BLaER1 (cell line): Measurements from ENCODE around the gene RNF152.
A peak's percentile ranks its signal among the peaks of the same experiment; 100 is the strongest.

Experiments
- H3K27ac ChIP-seq: shearing (Covaris generic); formaldehyde crosslinking; 2 replicates; pipeline ENCODE4 v1.8.1; 2022
- H3K27me3 ChIP-seq: shearing (Covaris generic); formaldehyde crosslinking; 2 replicates; pipeline ENCODE4 v1.8.1; 2022
- H3K36me3 ChIP-seq: shearing (Covaris generic); formaldehyde crosslinking; 2 replicates; pipeline ENCODE4 v1.8.1; 2022
- H3K4me1 ChIP-seq: shearing (Covaris generic); formaldehyde crosslinking; 2 replicates; pipeline ENCODE4 v1.8.1; 2022
- H3K4me2 ChIP-seq: shearing (Covaris generic); formaldehyde crosslinking; 2 replicates; pipeline ENCODE4 v1.8.1; 2022
- H3K4me3 ChIP-seq: shearing (Covaris generic); formaldehyde crosslinking; 2 replicates; pipeline ENCODE4 v1.8.1; 2022
- H3K9ac ChIP-seq: shearing (Covaris generic); formaldehyde crosslinking; 2 replicates; pipeline ENCODE4 v1.8.1; 2022
- H3K9me3 ChIP-seq: shearing (Covaris generic); formaldehyde crosslinking; 2 replicates; pipeline ENCODE4 v1.8.1; 2022
- H4K20me1 ChIP-seq: shearing (Covaris generic); formaldehyde crosslinking; 2 replicates; pipeline ENCODE4 v1.8.1; 2022
- Cebpa-rat ChIP-seq: shearing (Covaris generic); IDR thresholded peaks from 2 replicates; pipeline ENCODE4 v1.8.1; 2022

The RNF152 gene

GRCh38 chr18:61825386-61825785 lies 67.4 kb downstream of the RNF152 start:
- H3K4me3 ChIP-seq = no peak overlapping the region
- H4K20me1 ChIP-seq = no peaks in the 10 kb centered on the region
- H3K36me3 ChIP-seq = no peaks in the 10 kb centered on the region
- H3K4me2 ChIP-seq = peak overlapping the region; percentile 61
- no peak overlapping the region for H3K9ac ChIP-seq
- peaks cover 43% of the 10 kb centered on the region for H3K4me1 ChIP-seq
- H3K27ac ChIP-seq = no peak overlapping the region
- no peaks in the 10 kb centered on the region for H3K9me3 ChIP-seq
- H3K27me3 ChIP-seq = peaks cover 4% of the 10 kb centered on the region
- TF ChIP-seq Cebpa-rat = no peak

DNA sequence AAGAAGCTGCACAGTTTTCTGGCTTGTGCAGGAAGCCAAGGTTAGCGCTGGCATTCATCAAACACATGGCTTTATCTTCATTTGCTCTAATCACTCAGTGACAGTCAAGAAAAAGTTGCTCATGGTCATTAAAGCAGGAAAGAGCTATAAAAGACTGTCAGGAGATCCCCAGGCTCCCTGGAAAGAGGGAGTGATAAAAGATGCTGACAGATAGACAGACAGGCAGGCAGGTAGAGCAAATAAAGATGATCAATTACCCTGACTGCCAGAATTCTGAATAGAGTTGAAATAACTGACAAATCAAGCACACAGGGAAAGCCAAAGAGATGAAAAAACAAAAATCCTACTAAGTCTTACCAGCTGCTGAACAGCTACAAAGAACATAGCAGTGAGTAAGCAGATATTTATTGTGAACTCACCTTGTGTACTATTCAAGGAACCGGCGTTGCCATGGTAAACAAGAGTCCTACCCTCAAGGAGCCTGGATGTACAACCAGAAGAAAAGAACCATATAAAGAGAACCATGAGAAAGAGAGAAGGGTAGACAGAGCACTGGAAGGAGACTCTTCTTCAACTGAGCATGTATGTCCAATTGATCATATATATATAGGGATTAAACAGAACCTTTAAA lies 68.0 kb downstream of the RNF152 start:
- peak overlapping the region; percentile 61 for H3K4me2 ChIP-seq
- H3K27ac ChIP-seq = no peak overlapping the region
- no peaks in the 10 kb centered on the region for H3K9me3 ChIP-seq
- no peak overlapping the region for H3K4me3 ChIP-seq
- no peaks in the 10 kb centered on the region for H3K36me3 ChIP-seq
- H3K9ac ChIP-seq = no peak overlapping the region
- no peaks in the 10 kb centered on the region; the same call in 1 of the 2 replicates for H3K27me3 ChIP-seq
- no peak for TF ChIP-seq Cebpa-rat
- peaks cover 43% of the 10 kb centered on the region for H3K4me1 ChIP-seq
- no peaks in the 10 kb centered on the region for H4K20me1 ChIP-seq

- Histone ChIP-seq H3K27me3 (no peaks in the 10 kb centered on the region), H4K20me1 (no peaks in the 10 kb centered on the region), H3K9ac (no peak overlapping the region), H3K4me1 (peaks cover 43% of the 10 kb centered on the region), H3K4me3 (no peak overlapping the region), H3K4me2 (no peak overlapping the region), H3K27ac (no peak overlapping the region), H3K9me3 (no peaks in the 10 kb centered on the region), H3K36me3 (no peaks in the 10 kb centered on the region)
- no peak for TF ChIP-seq Cebpa-rat
Observed at GRCh38 chr18:61823595-61823994, 69.2 kb downstream of the RNF152 start.

GRCh38 chr18:61822879-61823278 lies 69.9 kb downstream of the RNF152 start:
- Histone ChIP-seq H3K27ac (no peak overlapping the region), H4K20me1 (no peaks in the 10 kb centered on the region), H3K4me2 (no peak overlapping the region), H3K9ac (no peak overlapping the region), H3K36me3 (no peaks in the 10 kb centered on the region), H3K27me3 (no peaks in the 10 kb centered on the region), H3K9me3 (no peaks in the 10 kb centered on the region), H3K4me3 (no peak overlapping the region), H3K4me1 (peaks cover 38% of the 10 kb centered on the region)
- TF ChIP-seq Cebpa-rat = no peak

DNA sequence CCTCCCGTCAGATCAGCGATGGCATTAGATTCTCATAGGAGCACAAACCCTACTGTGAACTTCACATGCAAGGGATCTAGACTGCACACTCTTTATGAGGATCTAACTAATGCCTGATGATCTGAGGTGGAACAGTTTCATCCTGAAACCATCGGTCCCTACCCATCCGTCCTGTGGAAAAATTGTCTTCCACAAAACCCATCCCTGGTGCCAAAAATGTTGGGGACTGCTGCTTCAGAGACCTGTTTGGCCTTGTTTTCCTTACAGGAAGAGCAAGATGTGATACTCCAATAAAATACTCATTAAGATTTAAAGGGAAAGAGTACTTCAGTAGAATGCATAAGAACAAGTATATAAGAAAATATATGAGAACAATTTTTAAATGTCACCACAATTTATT lies 71.1 kb downstream of the RNF152 start:
- Histone ChIP-seq H4K20me1 (no peaks in the 10 kb centered on the region), H3K27ac (no peak overlapping the region), H3K4me1 (peaks cover 27% of the 10 kb centered on the region), H3K9ac (no peak overlapping the region), H3K4me3 (no peak overlapping the region), H3K9me3 (no peaks in the 10 kb centered on the region), H3K36me3 (no peaks in the 10 kb centered on the region), H3K4me2 (no peak overlapping the region), H3K27me3 (no peaks in the 10 kb centered on the region)
- TF ChIP-seq Cebpa-rat = no peak

GRCh38 chr18:61820882-61821281 lies 71.9 kb downstream of the RNF152 start:
- Histone ChIP-seq H3K9ac (no peak overlapping the region), H3K27ac (no peak overlapping the region), H3K4me3 (no peak overlapping the region), H3K36me3 (no peaks in the 10 kb centered on the region), H3K27me3 (no peaks in the 10 kb centered on the region), H3K4me1 (peaks cover 19% of the 10 kb centered on the region), H3K4me2 (no peak overlapping the region), H3K9me3 (no peaks in the 10 kb centered on the region), H4K20me1 (no peaks in the 10 kb centered on the region)
- TF ChIP-seq Cebpa-rat = no peak

DNA sequence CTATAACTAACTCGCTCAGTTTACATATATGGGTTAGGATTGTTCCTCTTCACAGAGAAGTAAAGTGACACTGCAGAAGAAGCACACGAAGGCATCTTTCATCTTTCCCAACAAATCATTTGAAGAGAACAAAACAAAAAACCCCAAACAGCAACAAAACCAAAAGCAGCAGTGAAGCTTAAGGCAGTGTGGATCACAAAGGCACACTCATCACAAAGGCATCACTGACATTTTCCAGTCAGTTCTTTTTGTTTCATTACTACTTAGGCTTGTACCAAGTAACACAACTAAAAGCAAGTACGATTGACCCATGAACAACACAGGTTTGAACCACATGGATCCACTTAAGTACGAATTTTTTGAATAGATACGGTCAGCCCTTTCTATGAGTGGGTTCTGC lies 75.7 kb downstream of the RNF152 start:
- H3K4me1 ChIP-seq = no peaks in the 10 kb centered on the region
- H3K9me3 ChIP-seq = no peaks in the 10 kb centered on the region
- no peak for TF ChIP-seq Cebpa-rat
- no peak overlapping the region for H3K9ac ChIP-seq
- H3K4me2 ChIP-seq = no peak overlapping the region
- H3K36me3 ChIP-seq = no peaks in the 10 kb centered on the region
- no peaks in the 10 kb centered on the region for H4K20me1 ChIP-seq
- no peak overlapping the region for H3K4me3 ChIP-seq
- H3K27me3 ChIP-seq = no peaks in the 10 kb centered on the region
- H3K27ac ChIP-seq = no peak overlapping the region

DNA sequence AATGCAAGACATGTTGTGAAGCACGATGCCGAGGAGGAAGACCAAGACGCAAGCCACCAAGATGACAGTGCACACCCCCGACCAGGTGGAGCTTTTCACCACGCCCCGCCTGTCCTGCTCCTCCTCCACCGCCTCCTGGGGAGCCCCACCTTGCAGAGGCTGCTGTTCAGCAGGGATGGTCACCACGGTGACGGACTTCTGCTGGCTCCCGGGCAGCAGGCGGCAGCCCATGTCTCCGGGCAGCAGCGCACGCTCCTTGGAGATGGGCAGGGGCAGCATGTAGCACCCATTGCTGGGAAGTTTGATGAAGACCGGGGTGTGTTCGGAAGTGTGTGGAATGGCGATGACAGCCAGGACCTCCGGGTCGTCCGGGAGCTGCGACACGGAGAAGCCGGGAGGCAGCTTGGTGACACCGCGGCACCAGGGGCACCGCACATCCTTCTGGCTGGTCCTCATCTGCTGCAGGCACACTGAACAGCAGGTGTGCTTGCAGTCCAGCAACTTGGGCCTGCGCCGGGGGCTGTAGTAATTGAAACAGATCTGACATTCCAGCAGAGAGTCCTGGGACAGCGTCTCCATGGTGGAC lies 76.8 kb downstream of the RNF152 start:
- no peaks in the 10 kb centered on the region for H3K36me3 ChIP-seq
- H3K9ac ChIP-seq = no peak overlapping the region
- H3K4me1 ChIP-seq = no peaks in the 10 kb centered on the region
- H3K4me2 ChIP-seq = no peak overlapping the region
- TF ChIP-seq Cebpa-rat = no peak
- no peaks in the 10 kb centered on the region for H4K20me1 ChIP-seq
- no peaks in the 10 kb centered on the region for H3K9me3 ChIP-seq
- no peaks in the 10 kb centered on the region for H3K27me3 ChIP-seq
- H3K4me3 ChIP-seq = no peak overlapping the region
- no peak overlapping the region for H3K27ac ChIP-seq

DNA sequence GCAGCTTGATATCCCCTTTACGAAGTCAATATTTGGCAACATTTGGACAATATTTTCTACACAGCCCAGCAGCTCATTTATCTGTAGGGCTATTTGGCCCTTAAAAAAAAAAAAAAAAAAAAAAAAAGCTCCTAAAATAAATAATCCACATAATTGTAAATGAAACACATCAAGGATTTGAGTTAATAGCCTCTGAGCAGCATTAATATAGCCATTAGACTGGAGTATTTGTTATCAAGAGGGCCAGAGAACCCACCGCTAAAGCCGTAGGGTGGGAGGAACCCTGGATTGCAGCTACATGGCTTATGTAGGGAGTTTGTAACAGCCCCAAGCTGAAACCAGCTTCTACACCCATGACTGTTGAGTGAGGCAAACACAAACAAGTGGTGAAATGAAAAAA lies 84.5 kb downstream of the RNF152 start:
- no peaks in the 10 kb centered on the region for H4K20me1 ChIP-seq
- no peak for TF ChIP-seq Cebpa-rat
- H3K4me3 ChIP-seq = no peak overlapping the region
- no peaks in the 10 kb centered on the region for H3K9me3 ChIP-seq
- H3K27ac ChIP-seq = no peak overlapping the region
- no peaks in the 10 kb centered on the region for H3K36me3 ChIP-seq
- no peak overlapping the region for H3K9ac ChIP-seq
- H3K4me2 ChIP-seq = no peak overlapping the region
- H3K4me1 ChIP-seq = no peaks in the 10 kb centered on the region
- no peaks in the 10 kb centered on the region for H3K27me3 ChIP-seq

DNA sequence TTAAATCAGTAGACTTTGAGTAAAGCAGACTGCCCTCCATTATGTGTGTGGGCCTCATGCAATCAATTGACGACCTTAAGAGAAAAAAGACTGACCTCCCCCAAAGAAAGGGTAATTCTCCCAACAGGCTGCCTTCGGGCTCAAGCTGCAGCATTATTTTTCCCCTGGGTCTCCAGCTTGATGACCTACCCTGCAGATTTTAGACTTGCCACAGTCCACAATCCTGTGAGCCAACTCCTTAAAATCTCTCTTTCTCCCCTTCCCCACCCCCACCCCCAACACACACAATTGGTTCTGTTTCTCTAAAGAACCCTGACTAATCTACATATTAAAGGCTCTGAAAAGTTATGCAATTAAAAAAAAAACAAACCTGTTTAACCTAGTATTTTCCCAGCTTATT lies 89.4 kb downstream of the RNF152 start:
- Histone ChIP-seq H3K27me3 (no peaks in the 10 kb centered on the region), H3K9me3 (no peaks in the 10 kb centered on the region), H3K4me3 (no peak overlapping the region), H4K20me1 (no peaks in the 10 kb centered on the region), H3K4me1 (peaks cover 5% of the 10 kb centered on the region; the same call in 1 of the 2 replicates), H3K4me2 (no peak overlapping the region), H3K27ac (no peak overlapping the region), H3K9ac (no peak overlapping the region), H3K36me3 (no peaks in the 10 kb centered on the region)
- no peak for TF ChIP-seq Cebpa-rat
